Skeletal muscle cell (primary cell): ENCODE measurements around the gene PIP5K1B.
"Not testable (repeated sequence)": the region's sequence is repeated elsewhere in the genome, so short reads cannot be mapped to it uniquely, and the experiment has no call there.

Experiments used
- DNase-seq: peaks from one replicate; pipeline ENCODE4 v3.0.0-alpha.2; 2010; ENCODE audit warnings: low read depth
- H3K4me3 ChIP-seq: 2 replicates; pipeline ENCODE4 v1.5.1; 2011; ENCODE audit warnings: low read depth, mild to moderate bottlenecking, control low read depth, low read length, moderate library complexity

PIP5K1B gene

GRCh38 chr9:69030851-69031645 is 326.0 kb downstream of the PIP5K1B start:
- no peak overlapping the region for H3K4me3 ChIP-seq
- no peak for DNase-seq

DNA sequence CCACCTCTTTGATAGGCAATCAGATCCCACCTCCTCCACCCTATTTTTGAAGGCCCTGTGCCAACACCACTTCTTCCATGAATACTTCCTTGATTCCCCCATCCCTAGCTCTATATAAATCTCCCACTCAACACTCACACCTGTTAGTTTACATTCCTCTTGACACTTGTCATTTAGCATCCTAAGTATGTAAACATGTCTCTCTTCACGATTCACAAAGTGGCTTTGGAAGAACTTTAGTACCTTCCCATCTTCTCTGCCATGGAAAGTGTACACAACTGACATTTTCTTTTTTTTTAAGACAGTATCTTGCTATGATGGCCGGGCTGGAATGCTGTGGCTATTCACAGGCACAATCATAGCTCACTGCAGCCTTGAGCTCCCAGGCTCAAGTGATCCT is 329.0 kb downstream of the PIP5K1B start:
- DNase-seq, result no peak
- H3K4me3 ChIP-seq, result no peak overlapping the region

GRCh38 chr9:69035438-69036308 is 330.6 kb downstream of the PIP5K1B start, which contains the start of gene FXN:
Gene FXN (plus strand): TSS chr9:69035752. CDS start chr9:69035783, 31 bp downstream.
- peak; percentile 45 for DNase-seq
- peak within 1 kb of the TSS; percentile 73 for H3K4me3 ChIP-seq

DNA sequence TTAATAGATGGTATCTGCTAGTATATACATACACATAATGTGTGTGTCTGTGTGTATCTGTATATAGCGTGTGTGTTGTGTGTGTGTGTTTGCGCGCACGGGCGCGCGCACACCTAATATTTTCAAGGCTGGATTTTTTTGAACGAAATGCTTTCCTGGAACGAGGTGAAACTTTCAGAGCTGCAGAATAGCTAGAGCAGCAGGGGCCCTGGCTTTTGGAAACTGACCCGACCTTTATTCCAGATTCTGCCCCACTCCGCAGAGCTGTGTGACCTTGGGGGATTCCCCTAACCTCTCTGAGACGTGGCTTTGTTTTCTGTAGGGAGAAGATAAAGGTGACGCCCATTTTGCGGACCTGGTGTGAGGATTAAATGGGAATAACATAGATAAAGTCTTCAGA is 331.3 kb downstream of the PIP5K1B start:
- DNase-seq, result no peak
- peak overlapping the region; percentile 73 for H3K4me3 ChIP-seq

DNA sequence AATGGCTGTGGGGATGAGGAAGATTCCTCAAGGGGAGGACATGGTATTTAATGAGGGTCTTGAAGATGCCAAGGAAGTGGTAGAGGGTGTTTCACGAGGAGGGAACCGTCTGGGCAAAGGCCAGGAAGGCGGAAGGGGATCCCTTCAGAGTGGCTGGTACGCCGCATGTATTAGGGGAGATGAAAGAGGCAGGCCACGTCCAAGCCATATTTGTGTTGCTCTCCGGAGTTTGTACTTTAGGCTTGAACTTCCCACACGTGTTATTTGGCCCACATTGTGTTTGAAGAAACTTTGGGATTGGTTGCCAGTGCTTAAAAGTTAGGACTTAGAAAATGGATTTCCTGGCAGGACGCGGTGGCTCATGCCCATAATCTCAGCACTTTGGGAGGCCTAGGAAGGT is 331.8 kb downstream of the PIP5K1B start:
- H3K4me3 ChIP-seq, result peak overlapping the region; percentile 73
- DNase-seq, result no peak

DNA sequence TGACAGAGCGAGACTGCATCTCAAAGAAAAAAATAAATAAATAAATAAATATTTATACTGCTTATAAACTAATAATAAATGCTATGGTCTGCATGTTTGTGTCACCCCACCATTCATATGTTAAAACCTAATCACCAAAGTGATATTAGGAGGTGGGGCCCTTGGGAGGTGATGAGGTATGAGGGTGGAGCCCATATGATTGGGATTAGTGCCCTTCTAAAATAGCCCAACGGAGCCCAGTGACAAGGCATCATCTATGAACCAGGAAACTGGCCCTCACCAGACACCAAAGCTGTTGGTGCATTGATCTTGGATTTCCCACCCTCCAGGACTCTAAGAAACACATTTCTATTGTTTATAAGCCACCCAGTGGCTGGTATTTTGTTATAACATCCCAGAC is 335.6 kb downstream of the PIP5K1B start:
- no peak overlapping the region for H3K4me3 ChIP-seq
- DNase-seq, result no peak

DNA sequence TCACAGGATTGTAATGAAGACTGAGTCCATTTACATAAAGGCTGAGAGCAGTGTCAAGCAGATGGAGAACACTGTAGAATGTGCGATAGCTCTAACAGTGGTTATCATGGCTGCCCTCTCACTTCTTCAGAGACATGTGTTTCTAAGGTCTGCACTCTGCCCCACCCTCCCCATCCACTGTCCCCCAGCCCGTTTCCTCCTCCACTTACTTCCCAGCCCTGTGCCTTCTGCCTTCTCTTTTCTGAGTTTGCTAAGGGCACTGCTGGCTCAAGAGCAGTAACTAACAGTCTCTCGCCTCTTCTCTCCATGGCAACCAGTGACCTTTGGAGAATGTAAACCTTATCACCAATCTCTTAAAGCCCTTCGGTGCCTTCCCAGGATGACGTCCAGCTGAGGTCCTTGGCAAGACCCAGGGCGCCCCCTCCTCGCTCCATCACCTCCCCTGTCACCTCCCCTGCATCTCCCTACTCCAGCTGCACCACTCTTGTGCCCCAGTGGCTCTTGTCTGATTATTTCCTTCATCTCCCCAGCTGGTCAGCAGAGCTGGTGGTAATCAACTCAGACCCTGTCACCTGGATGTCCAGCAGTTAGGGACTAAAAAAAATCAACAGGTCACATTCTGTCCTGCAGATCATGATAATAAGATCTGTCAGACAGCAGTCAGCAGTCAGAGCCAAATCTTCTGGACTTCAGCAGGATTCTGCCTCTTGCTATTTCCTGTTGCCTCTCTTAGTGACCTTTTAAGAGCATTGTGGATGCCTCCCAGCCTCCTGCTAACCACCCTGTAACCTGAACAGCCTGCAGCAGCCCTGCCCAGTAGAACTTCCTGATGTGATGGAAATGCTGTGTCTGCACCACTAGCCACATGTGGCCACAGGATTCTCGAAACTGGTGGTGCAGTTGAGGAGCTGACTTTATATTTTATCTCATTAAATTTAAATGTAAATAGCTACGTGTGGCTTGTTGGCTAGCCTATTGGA is 339.5 kb downstream of the PIP5K1B start:
- no peak overlapping the region for H3K4me3 ChIP-seq

DNA sequence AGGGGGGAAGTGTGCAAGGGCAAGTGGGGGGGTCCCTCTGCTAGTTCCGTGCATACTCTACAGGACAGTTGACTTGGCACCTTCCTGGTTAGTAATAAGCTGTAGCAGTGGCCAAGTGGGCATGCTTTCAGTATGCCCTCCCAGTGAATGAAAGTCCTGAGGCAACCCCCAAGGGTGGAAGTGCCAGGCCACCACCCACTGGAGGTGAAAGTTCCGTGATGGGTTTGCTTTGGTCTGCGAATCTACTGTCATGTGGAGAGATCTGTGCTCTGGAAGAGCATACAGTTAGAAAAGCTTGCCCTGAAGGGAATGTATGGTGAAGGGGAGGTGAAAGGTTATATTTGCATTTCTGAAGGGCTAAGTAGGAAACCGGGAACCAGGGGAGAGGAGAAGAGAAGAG is 340.8 kb downstream of the PIP5K1B start:
- no peak overlapping the region for H3K4me3 ChIP-seq
- no peak for DNase-seq

More for the DNA sequence above, 339.5 kb downstream of the PIP5K1B start:
- peak; percentile 29 for DNase-seq

DNA sequence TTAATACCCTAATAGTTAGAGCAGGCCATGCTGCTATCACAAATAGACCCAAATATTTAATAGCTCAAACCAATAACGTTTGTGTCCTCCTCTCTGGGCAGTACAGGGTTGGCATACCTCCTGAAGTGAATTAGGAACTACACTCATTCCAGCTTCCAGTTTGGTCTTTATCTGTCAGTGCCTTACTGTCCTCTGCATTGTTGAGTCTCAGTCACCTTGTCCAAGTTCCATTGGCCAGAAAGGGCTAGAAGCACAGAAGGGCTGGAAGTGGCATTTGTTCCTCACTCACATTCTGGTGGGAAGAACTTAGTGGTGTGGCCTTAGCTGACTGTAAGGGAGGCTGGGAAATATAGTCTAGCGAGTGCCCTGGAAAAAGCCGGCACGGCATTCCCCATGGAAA is 341.7 kb downstream of the PIP5K1B start:
- DNase-seq, result no peak
- no peak overlapping the region for H3K4me3 ChIP-seq

DNA sequence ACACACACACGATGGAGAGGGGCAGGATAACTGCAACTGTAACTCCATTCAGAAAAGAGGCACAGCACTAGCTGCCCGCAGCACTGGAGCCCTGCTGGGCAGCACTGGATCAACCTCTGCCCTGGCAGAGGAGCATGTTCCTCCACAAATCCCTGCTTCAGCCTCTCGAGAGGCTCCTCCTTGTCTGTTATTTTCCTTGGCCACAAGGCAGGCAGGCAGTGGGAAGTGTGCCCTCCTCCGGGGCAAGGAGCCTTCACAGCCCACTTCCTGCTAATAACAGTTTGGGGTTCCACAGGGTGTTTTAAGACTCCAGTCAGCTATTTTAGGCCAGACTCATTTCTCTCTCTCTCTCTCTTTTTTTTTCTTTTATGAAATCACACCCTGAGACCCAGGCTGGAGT is 342.3 kb downstream of the PIP5K1B start:
- H3K4me3 ChIP-seq, result no peak overlapping the region

GRCh38 chr9:69049094-69049493 is 344.1 kb downstream of the PIP5K1B start:
- DNase-seq, result no peak
- no peak overlapping the region for H3K4me3 ChIP-seq

More for the DNA sequence above, 342.3 kb downstream of the PIP5K1B start:
- no peak for DNase-seq

DNA sequence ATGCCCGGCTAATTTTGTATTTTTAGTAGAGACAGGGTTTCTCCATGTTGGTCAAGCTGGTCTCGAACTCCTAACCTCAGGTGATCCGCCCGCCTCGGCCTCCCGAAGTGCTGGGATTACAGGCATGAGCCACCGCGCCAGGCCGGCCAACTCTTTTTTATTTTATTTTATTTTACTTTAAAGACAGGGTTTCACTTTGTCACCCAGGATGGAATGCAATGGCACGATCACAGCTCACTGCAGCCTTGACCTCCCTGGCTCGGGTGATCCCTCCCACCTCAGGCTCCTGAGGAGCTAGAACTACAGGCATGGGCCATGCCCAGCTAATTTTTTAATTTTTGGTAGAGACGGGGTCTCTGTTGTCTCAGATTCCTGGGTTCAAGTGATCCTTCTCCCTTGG is 345.9 kb downstream of the PIP5K1B start:
- not testable (repeated sequence) for H3K4me3 ChIP-seq, DNase-seq

GRCh38 chr9:69054989-69055388 is 349.9 kb downstream of the PIP5K1B start:
- no peak for DNase-seq
- H3K4me3 ChIP-seq, result no peak overlapping the region

- DNase-seq, result no peak
- H3K4me3 ChIP-seq, result no peak overlapping the region
Measured at GRCh38 chr9:69056191-69056815, 351.3 kb downstream of the PIP5K1B start.

- no peak for DNase-seq
- H3K4me3 ChIP-seq, result no peak overlapping the region
Measured at GRCh38 chr9:69058101-69058500, 353.1 kb downstream of the PIP5K1B start.
